ENCODE data around the gene KCNA4.

- TF ChIP-seq POLR2A (IDR thresholded peaks at IDR 0.05) (no peak), CTCF (IDR thresholded peaks at IDR 0.05) (no peak)
Measured at GRCh38 chr11:30025396-30026139, 8.7 kb upstream of the KCNA4 start.
